LNCAP (cell line): Measurements from ENCODE around the gene PRR5L.
A peak's percentile ranks its signal among the peaks of the same experiment; 100 is the strongest.

ENCODE experiments used
- CTCF ChIP-seq: fragments of 450-650 bp; IDR thresholded peaks from 2 replicates; pipeline ENCODE4 v1.5.1; 2017; ENCODE audit warnings: mild to moderate bottlenecking

The PRR5L gene

GRCh38 chr11:36465449-36466163 lies 169.5 kb downstream of the PRR5L start:
- TF ChIP-seq CTCF: no peak

GRCh38 chr11:36467012-36467411 lies 170.9 kb downstream of the PRR5L start:
- TF ChIP-seq CTCF: no peak

GRCh38 chr11:36467916-36468315 lies 171.8 kb downstream of the PRR5L start:
- no peak for TF ChIP-seq CTCF

GRCh38 chr11:36469063-36469462 lies 173.0 kb downstream of the PRR5L start:
- peak; percentile 35; the same call in 1 of the 2 replicates for TF ChIP-seq CTCF

GRCh38 chr11:36469881-36470802 lies 174.1 kb downstream of the PRR5L start:
- no peak for TF ChIP-seq CTCF

GRCh38 chr11:36471577-36471976 lies 175.5 kb downstream of the PRR5L start:
- no peak for TF ChIP-seq CTCF

- TF ChIP-seq CTCF: no peak
Measured at GRCh38 chr11:36475192-36475591, 179.1 kb downstream of the PRR5L start.
